Measurements from ENCODE around the gene EFL1.

DNA sequence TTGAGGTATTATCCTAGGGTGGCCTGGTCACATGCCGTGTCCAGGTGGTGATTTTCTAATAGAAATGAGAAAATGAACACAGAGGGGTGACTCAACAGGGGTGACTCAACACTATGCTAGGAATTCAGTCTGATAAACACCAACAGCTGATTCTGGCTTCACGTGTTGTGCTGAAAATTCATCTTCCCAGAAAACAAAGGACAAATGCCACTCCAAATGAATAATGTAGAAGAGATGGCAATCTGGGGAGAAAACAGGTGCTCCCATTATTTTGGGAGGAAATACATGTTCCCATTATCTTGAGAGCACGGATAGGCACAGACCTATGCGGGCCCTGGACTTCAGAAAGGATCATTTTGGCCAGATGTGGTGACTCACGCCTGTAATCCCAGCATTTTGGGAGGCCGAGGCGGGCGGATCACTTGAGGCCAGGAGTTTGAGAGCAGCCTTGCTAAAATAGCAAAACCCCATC, 115.5 kb downstream of the EFL1 start:
- TF ChIP-seq CTCF (IDR thresholded peaks at IDR 0.05): no peak
- no peak for TF ChIP-seq POLR2A (IDR thresholded peaks at IDR 0.05)
- no peak for TF ChIP-seq EP300 (IDR thresholded peaks at IDR 0.05)
